GM12892 (cell line): Measurements from ENCODE around the gene RNF114.

Experiments used
- POLR2A ChIP-seq: IDR thresholded peaks from 2 replicates; pipeline ENCODE4 v1.6.1; 2011; ENCODE audit warnings: low read depth, low read length, control low read depth
- POLR2AphosphoS5 ChIP-seq: IDR thresholded peaks from 2 replicates; pipeline ENCODE4 v1.6.1; 2011; ENCODE audit warnings: low read depth, low read length, control low read depth
- TAF1 ChIP-seq: IDR thresholded peaks from 2 replicates; pipeline ENCODE4 v1.6.1; 2011; ENCODE audit warnings: low read depth, mild to moderate bottlenecking, control low read depth, low read length, borderline replicate concordance

- TF ChIP-seq POLR2AphosphoS5 (no peak), TAF1 (no peak), POLR2A (no peak)
Observed at GRCh38 chr20:49985157-49985556, 49.0 kb downstream of the RNF114 start.
